HL-60/S4 (cell line): ENCODE results near the gene CADPS.

Source experiments
- in situ Hi-C: fragments of 300-500 bp; cut with MboI; formaldehyde crosslinking; loops from 2 replicates; pipeline ENCODE4 v1.14.3; 2022; ENCODE audit warnings: low sequenced_read_pairs

CADPS gene

GRCh38 chr3:62757045-62757444 is 118.2 kb downstream of the CADPS start:
- in situ Hi-C loops = no loop called here

GRCh38 chr3:62755285-62755684 is 119.9 kb downstream of the CADPS start:
- in situ Hi-C loops = no loop called here

- in situ Hi-C loops = no loop called here
These were observed 125.6 kb downstream of the CADPS start for GRCh38 chr3:62749657-62750056.

GRCh38 chr3:62749130-62749529 is 126.1 kb downstream of the CADPS start:
- in situ Hi-C loops = no loop called here

GRCh38 chr3:62737449-62737848 is 137.8 kb downstream of the CADPS start:
- in situ Hi-C loops = no loop called here

- in situ Hi-C loops = no loop called here
These were observed 139.7 kb downstream of the CADPS start for GRCh38 chr3:62735510-62735909.

- in situ Hi-C loops = no loop called here
These were observed 142.9 kb downstream of the CADPS start for GRCh38 chr3:62732183-62732904.

- in situ Hi-C loops = no loop called here
These were observed 147.2 kb downstream of the CADPS start for GRCh38 chr3:62727981-62728380.

GRCh38 chr3:62727536-62727935 is 147.7 kb downstream of the CADPS start:
- in situ Hi-C loops = no loop called here

GRCh38 chr3:62724503-62724902 is 150.7 kb downstream of the CADPS start:
- in situ Hi-C loops = no loop called here

GRCh38 chr3:62723914-62724217 is 151.3 kb downstream of the CADPS start:
- in situ Hi-C loops = no loop called here

GRCh38 chr3:62723166-62723913 is 151.9 kb downstream of the CADPS start:
- in situ Hi-C loops = no loop called here

GRCh38 chr3:62722344-62722743 is 152.9 kb downstream of the CADPS start:
- in situ Hi-C loops = no loop called here

GRCh38 chr3:62718515-62719320 is 156.5 kb downstream of the CADPS start:
- in situ Hi-C loops = no loop called here

GRCh38 chr3:62718011-62718410 is 157.2 kb downstream of the CADPS start:
- in situ Hi-C loops = no loop called here

GRCh38 chr3:62712746-62713145 is 162.5 kb downstream of the CADPS start:
- in situ Hi-C loops = no loop called here

GRCh38 chr3:62710751-62711150 is 164.5 kb downstream of the CADPS start:
- in situ Hi-C loops = no loop called here

- in situ Hi-C loops = no loop called here
These were observed 166.4 kb downstream of the CADPS start for GRCh38 chr3:62708638-62709373.

GRCh38 chr3:62705721-62706120 is 169.5 kb downstream of the CADPS start:
- in situ Hi-C loops = no loop called here

- in situ Hi-C loops = no loop called here
These were observed 171.6 kb downstream of the CADPS start for GRCh38 chr3:62703451-62704167.
